HG02884 (cell line): Measurements from ENCODE around the gene VAPA.

Experiments used
- ATAC-seq: cut with Tn5 transposase; IDR thresholded peaks from one replicate; pipeline ENCODE4 v1.9.1; 2021; ENCODE audit warnings: mild to moderate bottlenecking, moderate library complexity; ENCODE audit not compliant: unreplicated experiment

The VAPA gene

GRCh38 chr18:9933865-9934264, 20.0 kb downstream of the VAPA start:
- ATAC-seq = no peak

- no peak for ATAC-seq
Measured at GRCh38 chr18:9934274-9934673, 20.5 kb downstream of the VAPA start.

- no peak for ATAC-seq
Measured at GRCh38 chr18:9941103-9941502, 27.3 kb downstream of the VAPA start.

- no peak for ATAC-seq
Measured at GRCh38 chr18:9941660-9942059, 27.8 kb downstream of the VAPA start.

- ATAC-seq = no peak
Measured at GRCh38 chr18:9943311-9943710, 29.5 kb downstream of the VAPA start.

- ATAC-seq = no peak
Measured at GRCh38 chr18:9944805-9945204, 31.0 kb downstream of the VAPA start.

- ATAC-seq = no peak
Measured at GRCh38 chr18:9946831-9947230, 33.0 kb downstream of the VAPA start.

- ATAC-seq = no peak
Measured at GRCh38 chr18:9947248-9947647, 33.4 kb downstream of the VAPA start.

- ATAC-seq = no peak
Measured at GRCh38 chr18:9949315-9949714, 35.5 kb downstream of the VAPA start.

- no peak for ATAC-seq
Measured at GRCh38 chr18:9949861-9950260, 36.0 kb downstream of the VAPA start.

GRCh38 chr18:9950289-9951016, 36.6 kb downstream of the VAPA start:
- ATAC-seq = no peak

GRCh38 chr18:9951022-9951859, 37.4 kb downstream of the VAPA start:
- no peak for ATAC-seq

GRCh38 chr18:9952633-9953416, 39.0 kb downstream of the VAPA start:
- no peak for ATAC-seq

- no peak for ATAC-seq
Measured at GRCh38 chr18:9958861-9959399, 45.1 kb downstream of the VAPA start.

- no peak for ATAC-seq
Measured at GRCh38 chr18:9959564-9959963, 45.7 kb downstream of the VAPA start.

- no peak for ATAC-seq
Measured at GRCh38 chr18:9960258-9960904, 46.6 kb downstream of the VAPA start.

GRCh38 chr18:9961041-9961440, 47.2 kb downstream of the VAPA start:
- ATAC-seq = no peak

GRCh38 chr18:9965711-9966624, 52.2 kb downstream of the VAPA start:
- ATAC-seq = no peak

GRCh38 chr18:9968081-9968848, 54.4 kb downstream of the VAPA start:
- ATAC-seq = no peak
